ENCODE results near the gene SPINT3. TPM values are rescaled to one million over a fixed set of nuclear protein-coding genes. Genes with fewer than 3 reads are reported as not detected.

Gene SPINT3
- total and polyA plus RNA-seq, 10 of the 15 experiments (the other 5 are each of a cell fraction or from before 2014, with no cell fraction given) = not detected

DNA sequence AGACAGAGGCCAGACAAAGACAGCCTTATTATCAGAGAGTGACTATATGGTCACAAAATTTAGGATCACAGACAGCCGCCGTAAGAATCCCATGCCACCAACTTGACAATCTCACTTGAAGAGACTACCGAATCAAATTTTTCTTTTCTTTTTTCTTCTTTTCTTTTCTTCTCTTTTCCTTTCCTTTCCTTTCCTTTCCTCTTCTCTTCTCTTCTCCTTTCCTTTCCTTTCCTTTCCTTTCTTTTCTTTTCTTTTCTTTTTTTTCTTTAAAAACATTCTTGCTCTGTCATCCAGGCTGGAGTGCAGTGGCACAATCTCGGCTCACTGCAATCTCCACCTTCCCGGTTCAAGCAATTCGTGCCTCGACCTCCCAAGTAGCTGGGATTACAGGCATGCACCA, 33.0 kb upstream of the SPINT3 start:
- ChIA-PET RAD21 (ENCODE audit: unreplicated experiment) (interaction anchor here (1.2 kb wide), 1 partner anchor 35 kb away, joined by 3 read pairs; no protein-coding TSS in a partner anchor), POLR2A (no interaction called here), SMC1A (ENCODE audit: uncharacterized antibody, unreplicated experiment) (no interaction called here), CTCF (interaction anchor here (1.1 kb wide), 1 partner anchor 222 kb away, joined by 3 read pairs; no protein-coding TSS in a partner anchor)
- no peak overlapping the region for H2AFZ ChIP-seq (ENCODE audit: control insufficient read depth, low read depth, low read length)
- DNase-seq (ENCODE audit: low read depth, low spot score) = no peak
- ATAC-seq = no peak
- no peaks in the 10 kb centered on the region for H4K20me1 ChIP-seq (ENCODE audit: control insufficient read depth, insufficient read depth)
- in situ Hi-C loops (cut with MboI) (no loop called here), intact Hi-C loops (cut with micrococcal nuclease; ENCODE audit: unreplicated experiment) (no loop called here)
- no peaks in the 10 kb centered on the region for H3K36me3 ChIP-seq (ENCODE audit: control insufficient read depth in 2 of 2, insufficient read depth in 2 of 2, low read length in 1 of 2)
- BruUV-seq (replicated peaks) = no TSS peak
- no peaks in the 10 kb centered on the region for H3K79me2 ChIP-seq (ENCODE audit: control insufficient read depth, insufficient read depth, low read length)
- 57% methylated on average over 7 of the region's 7 CpGs for WGBS (ENCODE audit: insufficient coverage, insufficient replicate concordance, low lambda C conversion rate, missing lambda C conversion rate)
- H3K27ac ChIP-seq (ENCODE audit: control insufficient read depth, insufficient read depth) = no peak overlapping the region
- H3K9ac ChIP-seq (ENCODE audit: control insufficient read depth, insufficient read depth, low read length) = no peak overlapping the region
- H3K27me3 ChIP-seq (replicated peaks in 1 of 2; ENCODE audit: control insufficient read depth in 2 of 2, insufficient read depth in 2 of 2, low read length in 1 of 2) = no peaks in the 10 kb centered on the region; a peak in 2 of 4 replicates
- no peak for FAIRE-seq
- H3K4me1 ChIP-seq (ENCODE audit: control insufficient read depth, insufficient read depth, low read length) = no peaks in the 10 kb centered on the region
- H3K9me3 ChIP-seq (replicated peaks; ENCODE audit: control insufficient read depth, insufficient read depth, low read length) = no peaks in the 10 kb centered on the region
- TF ChIP-seq ZBED1 (IDR thresholded peaks at IDR 0.05; ENCODE audit: borderline replicate concordance) = no peak
- TF ChIP-seq, protein P1, sequence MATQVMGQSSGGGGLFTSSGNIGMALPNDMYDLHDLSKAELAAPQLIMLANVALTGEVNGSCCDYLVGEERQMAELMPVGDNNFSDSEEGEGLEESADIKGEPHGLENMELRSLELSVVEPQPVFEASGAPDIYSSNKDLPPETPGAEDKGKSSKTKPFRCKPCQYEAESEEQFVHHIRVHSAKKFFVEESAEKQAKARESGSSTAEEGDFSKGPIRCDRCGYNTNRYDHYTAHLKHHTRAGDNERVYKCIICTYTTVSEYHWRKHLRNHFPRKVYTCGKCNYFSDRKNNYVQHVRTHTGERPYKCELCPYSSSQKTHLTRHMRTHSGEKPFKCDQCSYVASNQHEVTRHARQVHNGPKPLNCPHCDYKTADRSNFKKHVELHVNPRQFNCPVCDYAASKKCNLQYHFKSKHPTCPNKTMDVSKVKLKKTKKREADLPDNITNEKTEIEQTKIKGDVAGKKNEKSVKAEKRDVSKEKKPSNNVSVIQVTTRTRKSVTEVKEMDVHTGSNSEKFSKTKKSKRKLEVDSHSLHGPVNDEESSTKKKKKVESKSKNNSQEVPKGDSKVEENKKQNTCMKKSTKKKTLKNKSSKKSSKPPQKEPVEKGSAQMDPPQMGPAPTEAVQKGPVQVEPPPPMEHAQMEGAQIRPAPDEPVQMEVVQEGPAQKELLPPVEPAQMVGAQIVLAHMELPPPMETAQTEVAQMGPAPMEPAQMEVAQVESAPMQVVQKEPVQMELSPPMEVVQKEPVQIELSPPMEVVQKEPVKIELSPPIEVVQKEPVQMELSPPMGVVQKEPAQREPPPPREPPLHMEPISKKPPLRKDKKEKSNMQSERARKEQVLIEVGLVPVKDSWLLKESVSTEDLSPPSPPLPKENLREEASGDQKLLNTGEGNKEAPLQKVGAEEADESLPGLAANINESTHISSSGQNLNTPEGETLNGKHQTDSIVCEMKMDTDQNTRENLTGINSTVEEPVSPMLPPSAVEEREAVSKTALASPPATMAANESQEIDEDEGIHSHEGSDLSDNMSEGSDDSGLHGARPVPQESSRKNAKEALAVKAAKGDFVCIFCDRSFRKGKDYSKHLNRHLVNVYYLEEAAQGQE (IDR thresholded peaks at IDR 0.05; ENCODE audit: low read depth, low read length) = no peak
- TF ChIP-seq, protein P2, sequence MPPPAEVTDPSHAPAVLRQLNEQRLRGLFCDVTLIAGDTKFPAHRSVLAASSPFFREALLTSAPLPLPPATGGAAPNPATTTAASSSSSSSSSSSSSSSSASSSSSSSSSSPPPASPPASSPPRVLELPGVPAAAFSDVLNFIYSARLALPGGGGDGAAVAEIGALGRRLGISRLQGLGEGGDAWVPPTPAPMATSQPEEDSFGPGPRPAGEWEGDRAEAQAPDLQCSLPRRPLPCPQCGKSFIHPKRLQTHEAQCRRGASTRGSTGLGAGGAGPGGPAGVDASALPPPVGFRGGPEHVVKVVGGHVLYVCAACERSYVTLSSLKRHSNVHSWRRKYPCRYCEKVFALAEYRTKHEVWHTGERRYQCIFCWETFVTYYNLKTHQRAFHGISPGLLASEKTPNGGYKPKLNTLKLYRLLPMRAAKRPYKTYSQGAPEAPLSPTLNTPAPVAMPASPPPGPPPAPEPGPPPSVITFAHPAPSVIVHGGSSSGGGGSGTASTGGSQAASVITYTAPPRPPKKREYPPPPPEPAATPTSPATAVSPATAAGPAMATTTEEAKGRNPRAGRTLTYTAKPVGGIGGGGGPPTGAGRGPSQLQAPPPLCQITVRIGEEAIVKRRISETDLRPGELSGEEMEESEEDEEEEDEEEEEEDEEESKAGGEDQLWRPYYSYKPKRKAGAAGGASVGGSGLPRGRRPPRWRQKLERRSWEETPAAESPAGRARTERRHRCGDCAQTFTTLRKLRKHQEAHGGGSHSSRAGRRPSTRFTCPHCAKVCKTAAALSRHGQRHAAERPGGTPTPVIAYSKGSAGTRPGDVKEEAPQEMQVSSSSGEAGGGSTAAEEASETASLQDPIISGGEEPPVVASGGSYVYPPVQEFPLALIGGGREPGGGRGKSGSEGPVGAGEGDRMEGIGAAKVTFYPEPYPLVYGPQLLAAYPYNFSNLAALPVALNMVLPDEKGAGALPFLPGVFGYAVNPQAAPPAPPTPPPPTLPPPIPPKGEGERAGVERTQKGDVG (CRISPR knock-in tag; IDR thresholded peaks at IDR 0.05) = no peak
- TF ChIP-seq KAT2A (conservative IDR thresholded peaks at IDR 0.05; ENCODE audit: control insufficient read depth, low read depth, low read length) = no peak
- no peak for TF ChIP-seq ZNF384 (IDR thresholded peaks at IDR 0.05; ENCODE audit: borderline replicate concordance, low read depth, low read length)
- TF ChIP-seq SPI1 (IDR thresholded peaks at IDR 0.05; ENCODE audit: borderline replicate concordance, insufficient read depth, low read depth, low read length) = no peak
- TF ChIP-seq ZNF274 (IDR thresholded peaks at IDR 0.05; ENCODE audit: insufficient read depth, insufficient read length) = no peak
- TF ChIP-seq NFYA (IDR thresholded peaks at IDR 0.05; ENCODE audit: borderline replicate concordance, low read depth, low read length) = no peak
- TF ChIP-seq, protein P3, sequence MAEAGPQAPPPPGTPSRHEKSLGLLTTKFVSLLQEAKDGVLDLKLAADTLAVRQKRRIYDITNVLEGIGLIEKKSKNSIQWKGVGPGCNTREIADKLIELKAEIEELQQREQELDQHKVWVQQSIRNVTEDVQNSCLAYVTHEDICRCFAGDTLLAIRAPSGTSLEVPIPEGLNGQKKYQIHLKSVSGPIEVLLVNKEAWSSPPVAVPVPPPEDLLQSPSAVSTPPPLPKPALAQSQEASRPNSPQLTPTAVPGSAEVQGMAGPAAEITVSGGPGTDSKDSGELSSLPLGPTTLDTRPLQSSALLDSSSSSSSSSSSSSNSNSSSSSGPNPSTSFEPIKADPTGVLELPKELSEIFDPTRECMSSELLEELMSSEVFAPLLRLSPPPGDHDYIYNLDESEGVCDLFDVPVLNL (IDR thresholded peaks at IDR 0.05; ENCODE audit: low read depth, low read length) = no peak
- TF ChIP-seq CHD4 (IDR thresholded peaks at IDR 0.05) = no peak
- TF ChIP-seq, protein P4, sequence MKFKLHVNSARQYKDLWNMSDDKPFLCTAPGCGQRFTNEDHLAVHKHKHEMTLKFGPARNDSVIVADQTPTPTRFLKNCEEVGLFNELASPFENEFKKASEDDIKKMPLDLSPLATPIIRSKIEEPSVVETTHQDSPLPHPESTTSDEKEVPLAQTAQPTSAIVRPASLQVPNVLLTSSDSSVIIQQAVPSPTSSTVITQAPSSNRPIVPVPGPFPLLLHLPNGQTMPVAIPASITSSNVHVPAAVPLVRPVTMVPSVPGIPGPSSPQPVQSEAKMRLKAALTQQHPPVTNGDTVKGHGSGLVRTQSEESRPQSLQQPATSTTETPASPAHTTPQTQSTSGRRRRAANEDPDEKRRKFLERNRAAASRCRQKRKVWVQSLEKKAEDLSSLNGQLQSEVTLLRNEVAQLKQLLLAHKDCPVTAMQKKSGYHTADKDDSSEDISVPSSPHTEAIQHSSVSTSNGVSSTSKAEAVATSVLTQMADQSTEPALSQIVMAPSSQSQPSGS (IDR thresholded peaks at IDR 0.05; ENCODE audit: low read length) = no peak
- no peak overlapping the region for H3K4me2 ChIP-seq (ENCODE audit: control insufficient read depth, insufficient read depth)
- no peak overlapping the region for H3K4me3 ChIP-seq

Data from GM12878 (cell line).